WERI-Rb-1 (cell line): ENCODE data around the gene CALN1.

Experiments used
- DNase-seq: peaks from one replicate; pipeline ENCODE4 v3.0.0-alpha.2; 2020
- H3K27ac ChIP-seq: fragments of 250-450 bp; sonication (Bioruptor Pico); 2 replicates; pipeline ENCODE4 v1.5.1; 2020; ENCODE audit warnings: mild to moderate bottlenecking, moderate library complexity
- H3K27me3 ChIP-seq: fragments of 250-450 bp; sonication (Bioruptor Pico); 2 replicates; pipeline ENCODE4 v1.5.1; 2021; ENCODE audit warnings: mild to moderate bottlenecking, low read depth, moderate library complexity; ENCODE audit not compliant: insufficient read depth, severe bottlenecking
- H3K36me3 ChIP-seq: fragments of 250-450 bp; sonication (Bioruptor Pico); 2 replicates; pipeline ENCODE4 v1.5.1; 2020; ENCODE audit warnings: mild to moderate bottlenecking, moderate library complexity
- H3K4me3 ChIP-seq: 2 replicates; pipeline ENCODE4 v1.5.1; 2011; ENCODE audit warnings: low read depth, mild to moderate bottlenecking, control low read depth, low read length
- H3K9me3 ChIP-seq: fragments of 250-450 bp; sonication (Bioruptor Pico); 2 replicates; pipeline ENCODE4 v1.5.1; 2021; ENCODE audit warnings: mild to moderate bottlenecking, moderate library complexity; ENCODE audit not compliant: severe bottlenecking
- TF ChIP-seq, protein P1 (sequence below): IDR thresholded peaks from 2 replicates; pipeline ENCODE4 v1.5.1; 2011; ENCODE audit warnings: low read depth, mild to moderate bottlenecking, control low read depth, inconsistent platforms, low read length

CALN1 gene

DNA sequence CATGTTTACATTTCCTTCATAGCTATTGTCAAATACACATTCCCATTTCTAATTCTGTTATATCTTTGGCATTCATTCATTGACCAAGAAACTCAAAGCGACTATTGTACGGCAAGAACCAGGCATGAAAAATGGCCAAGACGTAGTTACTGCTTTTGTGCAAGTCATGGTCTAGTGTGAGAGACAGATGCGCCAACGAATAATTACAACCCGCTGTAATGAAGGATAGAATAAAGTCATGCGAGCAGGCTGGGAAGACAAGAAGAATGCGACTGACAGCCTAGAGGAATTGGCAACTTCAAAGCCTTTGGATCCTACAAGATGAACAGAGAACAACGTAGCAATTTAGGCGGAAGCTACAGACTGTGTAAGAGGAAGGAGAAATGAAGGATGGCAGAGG is 221.2 kb downstream of the CALN1 start:
- no peak for DNase-seq
- Histone ChIP-seq H3K4me3 (no peak overlapping the region), H3K27me3 (peaks cover 13% of the 10 kb centered on the region), H3K36me3 (no peaks in the 10 kb centered on the region), H3K27ac (no peak overlapping the region), H3K9me3 (no peaks in the 10 kb centered on the region)
- TF ChIP-seq, protein P1, sequence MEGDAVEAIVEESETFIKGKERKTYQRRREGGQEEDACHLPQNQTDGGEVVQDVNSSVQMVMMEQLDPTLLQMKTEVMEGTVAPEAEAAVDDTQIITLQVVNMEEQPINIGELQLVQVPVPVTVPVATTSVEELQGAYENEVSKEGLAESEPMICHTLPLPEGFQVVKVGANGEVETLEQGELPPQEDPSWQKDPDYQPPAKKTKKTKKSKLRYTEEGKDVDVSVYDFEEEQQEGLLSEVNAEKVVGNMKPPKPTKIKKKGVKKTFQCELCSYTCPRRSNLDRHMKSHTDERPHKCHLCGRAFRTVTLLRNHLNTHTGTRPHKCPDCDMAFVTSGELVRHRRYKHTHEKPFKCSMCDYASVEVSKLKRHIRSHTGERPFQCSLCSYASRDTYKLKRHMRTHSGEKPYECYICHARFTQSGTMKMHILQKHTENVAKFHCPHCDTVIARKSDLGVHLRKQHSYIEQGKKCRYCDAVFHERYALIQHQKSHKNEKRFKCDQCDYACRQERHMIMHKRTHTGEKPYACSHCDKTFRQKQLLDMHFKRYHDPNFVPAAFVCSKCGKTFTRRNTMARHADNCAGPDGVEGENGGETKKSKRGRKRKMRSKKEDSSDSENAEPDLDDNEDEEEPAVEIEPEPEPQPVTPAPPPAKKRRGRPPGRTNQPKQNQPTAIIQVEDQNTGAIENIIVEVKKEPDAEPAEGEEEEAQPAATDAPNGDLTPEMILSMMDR = no peak

- no peak overlapping the region for H3K4me3 ChIP-seq
- H3K9me3 ChIP-seq = no peaks in the 10 kb centered on the region
- no peak overlapping the region for H3K27ac ChIP-seq
- no peaks in the 10 kb centered on the region for H3K36me3 ChIP-seq
- H3K27me3 ChIP-seq = peaks cover 10% of the 10 kb centered on the region
- DNase-seq = no peak
- TF ChIP-seq, protein P1 = no peak
These were observed 222.0 kb downstream of the CALN1 start for GRCh38 chr7:72190146-72190545.

GRCh38 chr7:72187179-72187578 is 225.0 kb downstream of the CALN1 start:
- no peak overlapping the region for H3K4me3 ChIP-seq
- no peaks in the 10 kb centered on the region for H3K9me3 ChIP-seq
- no peak overlapping the region for H3K27ac ChIP-seq
- peaks cover 16% of the 10 kb centered on the region for H3K27me3 ChIP-seq
- TF ChIP-seq, protein P1 = no peak
- DNase-seq = no peak
- no peaks in the 10 kb centered on the region for H3K36me3 ChIP-seq

- Histone ChIP-seq H3K36me3 (no peaks in the 10 kb centered on the region), H3K9me3 (no peaks in the 10 kb centered on the region), H3K27ac (no peak overlapping the region), H3K4me3 (no peak overlapping the region), H3K27me3 (peaks cover 11% of the 10 kb centered on the region)
- DNase-seq = peak; percentile 7
- TF ChIP-seq, protein P1 = peak; percentile 48
These were observed 228.3 kb downstream of the CALN1 start for GRCh38 chr7:72183835-72184234.

DNA sequence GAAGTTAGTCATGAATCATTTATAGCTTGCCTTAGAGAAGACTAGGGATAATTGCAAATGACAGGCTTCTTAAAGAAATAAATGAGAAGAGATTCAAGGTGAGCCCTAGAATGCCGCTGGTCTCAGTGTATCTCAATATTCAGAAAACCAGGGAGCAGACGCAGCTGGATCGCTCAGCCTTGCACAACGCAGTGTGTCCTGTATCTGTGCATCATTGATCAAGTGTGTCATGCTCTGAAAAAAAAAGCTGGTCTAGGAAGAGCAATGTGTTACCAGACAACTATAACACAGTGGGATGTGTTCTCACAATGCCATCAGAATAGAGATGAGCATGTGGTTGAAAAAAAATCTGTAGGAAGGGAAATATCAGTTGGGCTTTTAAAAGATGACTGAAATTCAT is 230.1 kb downstream of the CALN1 start:
- Histone ChIP-seq H3K9me3 (no peaks in the 10 kb centered on the region), H3K4me3 (no peak overlapping the region), H3K36me3 (no peaks in the 10 kb centered on the region), H3K27me3 (peaks cover 15% of the 10 kb centered on the region), H3K27ac (no peak overlapping the region)
- TF ChIP-seq, protein P1 = no peak
- DNase-seq = no peak

- Histone ChIP-seq H3K4me3 (no peak overlapping the region), H3K27ac (no peak overlapping the region), H3K9me3 (no peaks in the 10 kb centered on the region), H3K36me3 (no peaks in the 10 kb centered on the region), H3K27me3 (peaks cover 3% of the 10 kb centered on the region)
- no peak for DNase-seq
- TF ChIP-seq, protein P1 = no peak
These were observed 235.3 kb downstream of the CALN1 start for GRCh38 chr7:72176875-72177274.
